HepG2 (cell line): ENCODE results near the gene ADIPOR1. TPM values are rescaled to one million over a fixed set of nuclear protein-coding genes. Genes with fewer than 3 reads are reported as not detected.

Experiments used
- GZF1 ChIP-seq: sonication (generic); formaldehyde crosslinking; IDR thresholded peaks from 2 replicates; pipeline ENCODE4 v1.5.1; 2020; ENCODE audit warnings: mild to moderate bottlenecking, missing genetic modification reagents
- KMT2A ChIP-seq: sonication (generic); formaldehyde crosslinking; IDR thresholded peaks from 2 replicates; pipeline ENCODE4 v1.4.0; 2020; ENCODE audit warnings: missing genetic modification reagents
- KMT2B ChIP-seq: IDR thresholded peaks from 2 replicates; pipeline ENCODE4 v1.6.1; 2016; ENCODE audit warnings: missing genetic modification reagents, missing compliant biosample characterization
- SAP130 ChIP-seq: IDR thresholded peaks from 2 replicates; pipeline ENCODE4 v1.6.1; 2016; ENCODE audit warnings: low read depth
- SRY ChIP-seq: sonication (generic); formaldehyde crosslinking; IDR thresholded peaks from 2 replicates; pipeline ENCODE4 v1.8.0; 2022; ENCODE audit warnings: mild to moderate bottlenecking, missing genetic modification reagents
- TCF12 ChIP-seq, 2 experiments: fragments of 450-650 bp in 1 of 2; sonication (generic) in 1 of 2; formaldehyde crosslinking in 1 of 2; IDR thresholded peaks; 2 replicates each; pipeline versions ENCODE4 v1.6.1 to v1.8.0; 2017 to 2022; ENCODE audit warnings: antibody characterized with exemption in 1 of 2, mild to moderate bottlenecking in 1 of 2, missing genetic modification reagents in 1 of 2, moderate library complexity in 1 of 2
- TFE3 ChIP-seq: IDR thresholded peaks from 2 replicates; pipeline ENCODE4 v1.6.1; 2016
- TGIF2 ChIP-seq: IDR thresholded peaks from 2 replicates; pipeline ENCODE4 v1.6.1; 2016; ENCODE audit warnings: control low read depth, missing compliant biosample characterization
- ZKSCAN1 ChIP-seq: fragments of 150-350 bp; IDR thresholded peaks from 2 replicates; pipeline ENCODE4 v1.6.1; 2014; ENCODE audit warnings: low read length
- ZKSCAN5 ChIP-seq: sonication (generic); formaldehyde crosslinking; IDR thresholded peaks from 2 replicates; pipeline ENCODE4 v1.5.1; 2020; ENCODE audit warnings: mild to moderate bottlenecking, missing genetic modification reagents
- ZNF276 ChIP-seq: sonication (generic); formaldehyde crosslinking; IDR thresholded peaks from 2 replicates; pipeline ENCODE4 v1.4.0; 2020; ENCODE audit warnings: mild to moderate bottlenecking, low read depth, missing genetic modification reagents
- ZNF580 ChIP-seq: IDR thresholded peaks from 2 replicates; pipeline ENCODE4 v1.6.1; 2016; ENCODE audit warnings: low read depth, borderline replicate concordance
- polyA plus RNA-seq, 8 experiments: library from polyadenylated mRNA; depleted of rRNA in 3 of 8; stranded (reverse) in 7 of 8; unstranded in 1 of 8; fragments of >200 nt; fragmentation: Illumina TruSeq in 4 of 8; extraction: Trizol in 4 of 8; gene quantifications; 2 replicates each; pipeline versions ENCODE4 v1.2.1 to v1.2.3, GENCODE V29; 2011 to 2016; ENCODE audit warnings: low read depth in 4 of 8, missing spikeins in 1 of 8, mixed read lengths in 1 of 8; ENCODE audit not compliant: insufficient read depth in 1 of 8
- total RNA-seq, 5 experiments: library from RNA; depleted of rRNA; stranded (reverse); fragments of >200 nt; fragmentation: Illumina TruSeq; extraction: Trizol; gene quantifications; 2 replicates each; pipeline ENCODE4 v1.2.3, GENCODE V29; 2016; ENCODE audit warnings: low read depth in 1 of 5
- TF ChIP-seq, protein P1 (sequence below): sonication (generic); formaldehyde crosslinking; conservative IDR thresholded peaks from 2 replicates; pipeline ENCODE4 v1.4.0; 2020; ENCODE audit warnings: missing genetic modification reagents
- TF ChIP-seq, protein P2 (sequence below): sonication (generic); formaldehyde crosslinking; IDR thresholded peaks from 2 replicates; pipeline ENCODE4 v1.8.0; 2022; ENCODE audit warnings: missing genetic modification reagents, mild to moderate bottlenecking, inconsistent platforms, borderline replicate concordance
- TF ChIP-seq, protein P3 (sequence below): sonication (generic); formaldehyde crosslinking; IDR thresholded peaks from 2 replicates; pipeline ENCODE4 v1.5.0; 2020; ENCODE audit warnings: mild to moderate bottlenecking, missing genetic modification reagents
- TF ChIP-seq, protein P4 (sequence below), 2 experiments: fragments of 450-650 bp in 1 of 2; sonication (generic) in 1 of 2; formaldehyde crosslinking; IDR thresholded peaks; 2 replicates each; pipeline versions ENCODE4 v1.5.0 to v1.8.0; 2020 to 2022; ENCODE audit warnings: mild to moderate bottlenecking in 1 of 2, missing genetic modification reagents in 1 of 2

Gene ADIPOR1
- total and polyA plus RNA-seq, 2 of the 13 experiments (the other 11 are each of a cell fraction or from before 2014, with no cell fraction given), result 60.0 to 141 TPM

DNA sequence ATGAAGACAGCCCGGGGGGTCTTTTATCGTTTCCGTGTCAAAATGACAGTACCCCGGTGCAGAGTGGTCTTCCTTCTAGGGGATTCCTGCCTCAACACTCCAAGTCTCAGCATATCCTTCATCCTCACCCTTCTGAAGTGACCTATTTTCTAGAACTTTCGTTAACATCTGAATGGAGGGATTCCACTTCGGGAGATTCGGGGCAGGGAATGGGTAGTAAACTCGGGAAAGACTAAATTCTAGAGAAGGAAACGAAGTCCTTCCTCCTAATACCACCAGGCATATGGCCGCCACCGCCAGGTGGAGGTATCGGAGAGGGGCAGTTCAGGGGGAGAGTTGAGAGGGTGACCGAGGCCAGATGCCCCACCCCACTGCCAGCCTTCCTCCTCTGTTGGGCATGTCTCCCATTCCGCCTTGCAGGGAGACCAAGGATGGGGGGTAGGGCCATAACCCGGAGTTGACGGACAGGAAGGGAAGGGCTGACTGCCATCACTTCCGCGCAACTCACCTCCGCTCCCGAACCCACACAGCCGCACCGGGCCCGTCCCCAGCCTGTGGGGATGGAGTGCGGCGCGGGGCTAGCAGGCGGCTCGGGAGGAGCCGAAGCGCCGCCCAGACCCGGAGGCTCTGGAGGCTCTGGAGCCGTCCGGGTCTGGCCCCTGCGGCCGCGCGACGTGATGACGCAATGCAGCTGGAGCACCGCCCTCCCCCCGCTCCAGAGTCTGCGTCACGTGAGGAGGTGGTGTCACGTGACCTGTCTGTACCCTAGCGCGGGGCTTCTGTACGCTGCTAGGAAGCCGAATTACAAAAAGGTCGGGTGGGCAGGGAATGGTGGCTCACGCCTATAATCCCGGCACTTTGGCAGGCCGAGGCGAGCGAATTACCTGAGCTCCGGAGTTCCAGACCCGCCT is 31.3 kb downstream of the ADIPOR1 start, which contains the start of gene KLHL12 (continued):
- TF ChIP-seq, protein P1, sequence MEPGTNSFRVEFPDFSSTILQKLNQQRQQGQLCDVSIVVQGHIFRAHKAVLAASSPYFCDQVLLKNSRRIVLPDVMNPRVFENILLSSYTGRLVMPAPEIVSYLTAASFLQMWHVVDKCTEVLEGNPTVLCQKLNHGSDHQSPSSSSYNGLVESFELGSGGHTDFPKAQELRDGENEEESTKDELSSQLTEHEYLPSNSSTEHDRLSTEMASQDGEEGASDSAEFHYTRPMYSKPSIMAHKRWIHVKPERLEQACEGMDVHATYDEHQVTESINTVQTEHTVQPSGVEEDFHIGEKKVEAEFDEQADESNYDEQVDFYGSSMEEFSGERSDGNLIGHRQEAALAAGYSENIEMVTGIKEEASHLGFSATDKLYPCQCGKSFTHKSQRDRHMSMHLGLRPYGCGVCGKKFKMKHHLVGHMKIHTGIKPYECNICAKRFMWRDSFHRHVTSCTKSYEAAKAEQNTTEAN (CRISPR knock-in tag), result peak; percentile 75; the same call in 1 of the 2 replicates
- peak; percentile 100 for TF ChIP-seq SAP130 (CRISPR knock-in tag)
- peak; percentile 95 for TF ChIP-seq KMT2B (CRISPR knock-in tag)
- TF ChIP-seq SRY (CRISPR knock-in tag), result peak; percentile 76
- TF ChIP-seq, protein P2, sequence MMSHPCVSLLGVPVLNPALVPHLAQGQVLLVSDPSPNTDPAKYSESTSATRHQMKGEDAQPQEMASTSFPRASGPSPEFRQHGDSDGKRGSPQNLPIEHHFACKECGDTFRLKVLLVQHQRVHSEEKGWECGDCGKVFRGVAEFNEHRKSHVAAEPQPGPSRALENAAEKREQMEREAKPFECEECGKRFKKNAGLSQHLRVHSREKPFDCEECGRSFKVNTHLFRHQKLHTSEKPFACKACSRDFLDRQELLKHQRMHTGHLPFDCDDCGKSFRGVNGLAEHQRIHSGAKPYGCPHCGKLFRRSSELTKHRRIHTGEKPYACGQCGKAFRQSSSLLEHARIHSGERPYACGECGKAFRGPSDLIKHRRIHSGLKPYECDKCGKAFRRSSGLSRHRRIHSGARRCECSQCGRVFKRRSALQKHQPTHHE (CRISPR knock-in tag), result peak; percentile 94; the same call in 1 of the 2 replicates
- TF ChIP-seq, protein P3, sequence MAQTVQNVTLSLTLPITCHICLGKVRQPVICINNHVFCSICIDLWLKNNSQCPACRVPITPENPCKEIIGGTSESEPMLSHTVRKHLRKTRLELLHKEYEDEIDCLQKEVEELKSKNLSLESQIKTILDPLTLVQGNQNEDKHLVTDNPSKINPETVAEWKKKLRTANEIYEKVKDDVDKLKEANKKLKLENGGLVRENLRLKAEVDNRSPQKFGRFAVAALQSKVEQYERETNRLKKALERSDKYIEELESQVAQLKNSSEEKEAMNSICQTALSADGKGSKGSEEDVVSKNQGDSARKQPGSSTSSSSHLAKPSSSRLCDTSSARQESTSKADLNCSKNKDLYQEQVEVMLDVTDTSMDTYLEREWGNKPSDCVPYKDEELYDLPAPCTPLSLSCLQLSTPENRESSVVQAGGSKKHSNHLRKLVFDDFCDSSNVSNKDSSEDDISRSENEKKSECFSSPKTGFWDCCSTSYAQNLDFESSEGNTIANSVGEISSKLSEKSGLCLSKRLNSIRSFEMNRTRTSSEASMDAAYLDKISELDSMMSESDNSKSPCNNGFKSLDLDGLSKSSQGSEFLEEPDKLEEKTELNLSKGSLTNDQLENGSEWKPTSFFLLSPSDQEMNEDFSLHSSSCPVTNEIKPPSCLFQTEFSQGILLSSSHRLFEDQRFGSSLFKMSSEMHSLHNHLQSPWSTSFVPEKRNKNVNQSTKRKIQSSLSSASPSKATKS (CRISPR knock-in tag), result 0 out of 2 replicates have a peak, but pooled peaks have one; percentile 55
- TF ChIP-seq TCF12 (IDR thresholded peaks at IDR 0.05), result no peak
- peak; percentile 71; the same call in 1 of the 2 replicates for TF ChIP-seq TCF12 (CRISPR knock-in tag; IDR thresholded peaks at IDR 0.05)
- TF ChIP-seq KMT2A (CRISPR knock-in tag), result peak; percentile 90
- TF ChIP-seq ZNF580 (CRISPR knock-in tag), result 0 out of 2 replicates have a peak, but pooled peaks have one; percentile 64
- peak; percentile 95 for TF ChIP-seq TGIF2 (CRISPR knock-in tag)
- TF ChIP-seq TFE3 (CRISPR knock-in tag), result peak; percentile 96
- TF ChIP-seq, protein P4, sequence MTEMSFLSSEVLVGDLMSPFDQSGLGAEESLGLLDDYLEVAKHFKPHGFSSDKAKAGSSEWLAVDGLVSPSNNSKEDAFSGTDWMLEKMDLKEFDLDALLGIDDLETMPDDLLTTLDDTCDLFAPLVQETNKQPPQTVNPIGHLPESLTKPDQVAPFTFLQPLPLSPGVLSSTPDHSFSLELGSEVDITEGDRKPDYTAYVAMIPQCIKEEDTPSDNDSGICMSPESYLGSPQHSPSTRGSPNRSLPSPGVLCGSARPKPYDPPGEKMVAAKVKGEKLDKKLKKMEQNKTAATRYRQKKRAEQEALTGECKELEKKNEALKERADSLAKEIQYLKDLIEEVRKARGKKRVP (CRISPR knock-in tag; IDR thresholded peaks at IDR 0.05), result peak; percentile 80 to 93
- TF ChIP-seq ZKSCAN5 (CRISPR knock-in tag), result peak; percentile 98
- 0 out of 2 replicates have a peak, but pooled peaks have one; percentile 53 for TF ChIP-seq ZNF276 (CRISPR knock-in tag)
- no peak for TF ChIP-seq ZKSCAN1
- peak; percentile 65; the same call in 1 of the 2 replicates for TF ChIP-seq GZF1 (CRISPR knock-in tag)
